BE2C (cell line): ENCODE measurements around the gene ANGEL2.

ENCODE experiments used
- DNase-seq: peaks from one replicate; pipeline ENCODE4 v3.0.0-alpha.2; 2020
- H3K27me3 ChIP-seq: fragments of 250-450 bp; sonication (Bioruptor Pico); 2 replicates; pipeline ENCODE4 v1.5.1; 2020; ENCODE audit warnings: mild to moderate bottlenecking
- H3K36me3 ChIP-seq: fragments of 250-450 bp; sonication (Bioruptor Pico); 2 replicates; pipeline ENCODE4 v1.5.1; 2020; ENCODE audit warnings: mild to moderate bottlenecking
- H3K4me1 ChIP-seq: fragments of 250-450 bp; sonication (Bioruptor Pico); 2 replicates; pipeline ENCODE4 v1.5.1; 2020
- H3K4me3 ChIP-seq: 2 replicates; pipeline ENCODE4 v1.5.1; 2011; ENCODE audit warnings: low read depth, low read length
- H3K9me3 ChIP-seq: fragments of 250-450 bp; sonication (Bioruptor Pico); 2 replicates; pipeline ENCODE4 v1.5.1; 2020
- TF ChIP-seq, protein P1 (sequence below): IDR thresholded peaks from 2 replicates; pipeline ENCODE4 v1.5.1; 2012; ENCODE audit warnings: mild to moderate bottlenecking, low read depth, low read length

ANGEL2 gene

DNA sequence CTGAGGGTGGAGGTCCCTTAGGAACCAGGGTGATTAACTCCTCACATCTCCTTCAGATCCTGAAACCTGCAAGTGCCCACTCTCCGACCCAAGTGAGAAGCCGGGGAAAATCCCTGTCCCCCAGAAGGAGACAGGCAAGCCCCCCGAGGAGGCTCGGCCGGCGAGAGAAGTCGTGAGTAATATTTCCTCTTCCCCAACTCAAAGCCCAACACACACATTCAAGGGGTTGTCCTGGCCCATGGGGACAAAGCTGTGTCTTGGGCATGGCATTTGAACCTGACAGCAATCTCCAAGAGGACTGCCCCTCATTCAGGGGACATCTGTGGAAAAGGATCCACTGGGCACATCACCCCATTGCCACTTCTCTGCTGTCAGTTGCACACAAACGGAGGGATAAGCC lies 41.8 kb downstream of the ANGEL2 start:
- Histone ChIP-seq H3K4me1 (no peaks in the 10 kb centered on the region), H3K9me3 (no peaks in the 10 kb centered on the region), H3K36me3 (no peaks in the 10 kb centered on the region), H3K27me3 (no peaks in the 10 kb centered on the region), H3K4me3 (no peak overlapping the region)
- TF ChIP-seq, protein P1, sequence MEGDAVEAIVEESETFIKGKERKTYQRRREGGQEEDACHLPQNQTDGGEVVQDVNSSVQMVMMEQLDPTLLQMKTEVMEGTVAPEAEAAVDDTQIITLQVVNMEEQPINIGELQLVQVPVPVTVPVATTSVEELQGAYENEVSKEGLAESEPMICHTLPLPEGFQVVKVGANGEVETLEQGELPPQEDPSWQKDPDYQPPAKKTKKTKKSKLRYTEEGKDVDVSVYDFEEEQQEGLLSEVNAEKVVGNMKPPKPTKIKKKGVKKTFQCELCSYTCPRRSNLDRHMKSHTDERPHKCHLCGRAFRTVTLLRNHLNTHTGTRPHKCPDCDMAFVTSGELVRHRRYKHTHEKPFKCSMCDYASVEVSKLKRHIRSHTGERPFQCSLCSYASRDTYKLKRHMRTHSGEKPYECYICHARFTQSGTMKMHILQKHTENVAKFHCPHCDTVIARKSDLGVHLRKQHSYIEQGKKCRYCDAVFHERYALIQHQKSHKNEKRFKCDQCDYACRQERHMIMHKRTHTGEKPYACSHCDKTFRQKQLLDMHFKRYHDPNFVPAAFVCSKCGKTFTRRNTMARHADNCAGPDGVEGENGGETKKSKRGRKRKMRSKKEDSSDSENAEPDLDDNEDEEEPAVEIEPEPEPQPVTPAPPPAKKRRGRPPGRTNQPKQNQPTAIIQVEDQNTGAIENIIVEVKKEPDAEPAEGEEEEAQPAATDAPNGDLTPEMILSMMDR: no peak
- no peak for DNase-seq

DNA sequence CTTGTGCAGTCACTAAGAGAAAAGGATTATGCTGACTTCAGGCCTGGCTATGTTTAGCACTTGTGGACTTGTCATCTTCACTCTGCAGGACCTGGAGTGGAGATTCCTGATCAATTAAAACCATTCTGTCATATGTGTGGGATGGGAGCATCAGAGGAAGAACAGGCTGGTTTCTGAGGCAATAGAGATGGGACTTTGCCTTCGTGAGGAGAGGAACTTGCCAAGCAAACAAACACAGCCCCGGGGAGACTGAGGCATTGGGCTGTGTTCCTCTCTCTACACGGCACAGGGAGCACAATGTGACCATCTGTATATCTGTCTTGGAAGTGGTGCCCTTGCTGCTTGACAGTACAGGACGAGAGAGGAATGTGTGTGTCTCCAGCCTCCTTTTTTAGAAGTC lies 42.2 kb downstream of the ANGEL2 start:
- H3K36me3 ChIP-seq: no peaks in the 10 kb centered on the region
- H3K9me3 ChIP-seq: no peaks in the 10 kb centered on the region
- TF ChIP-seq, protein P1: no peak
- H3K4me1 ChIP-seq: no peaks in the 10 kb centered on the region
- DNase-seq: no peak
- no peaks in the 10 kb centered on the region for H3K27me3 ChIP-seq
- no peak overlapping the region for H3K4me3 ChIP-seq

DNA sequence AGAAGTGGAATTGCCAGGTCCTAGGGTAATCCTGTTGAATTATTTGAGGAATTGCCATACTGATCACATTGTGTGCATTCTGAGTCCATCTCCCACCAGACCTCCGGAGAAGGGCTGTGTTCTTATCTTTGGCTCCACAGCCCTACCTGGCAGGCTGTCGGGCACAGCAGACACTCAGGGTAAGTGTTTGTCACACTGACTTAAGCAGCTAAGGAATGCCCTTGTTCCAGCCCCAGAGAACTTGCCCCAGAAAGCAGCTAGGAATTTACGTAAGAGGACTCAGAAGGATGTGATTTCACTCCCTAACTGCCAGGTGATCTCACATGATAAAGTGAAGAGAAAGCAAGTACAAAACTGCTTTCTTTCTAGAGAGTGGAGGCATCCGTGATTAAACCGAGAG lies 44.4 kb downstream of the ANGEL2 start:
- Histone ChIP-seq H3K36me3 (no peaks in the 10 kb centered on the region), H3K4me1 (no peaks in the 10 kb centered on the region)

DNA sequence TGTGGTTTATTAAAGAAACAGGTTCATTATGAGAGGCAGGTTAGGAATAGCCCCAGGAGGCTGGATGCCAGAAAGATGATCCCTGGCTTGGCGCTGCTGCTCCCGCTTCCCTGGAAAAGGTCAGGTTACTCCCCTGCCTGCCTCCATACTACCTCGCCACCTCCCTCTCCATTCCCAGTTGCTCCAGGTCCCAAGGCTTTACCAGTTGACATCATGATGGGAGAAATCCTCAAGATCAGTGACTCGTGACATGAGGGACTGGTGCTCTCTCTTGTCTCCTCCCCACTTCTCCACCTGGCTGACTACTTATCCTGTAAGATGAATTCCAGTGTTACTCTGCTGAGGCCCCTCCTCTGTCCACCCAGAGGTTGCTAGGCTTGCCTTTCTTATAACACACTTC lies 45.6 kb downstream of the ANGEL2 start:
- Histone ChIP-seq H3K27me3 (no peaks in the 10 kb centered on the region), H3K4me3 (no peak overlapping the region), H3K4me1 (no peaks in the 10 kb centered on the region), H3K36me3 (no peaks in the 10 kb centered on the region), H3K9me3 (no peaks in the 10 kb centered on the region)
- TF ChIP-seq, protein P1: no peak
- no peak for DNase-seq

More for the DNA sequence above, 44.4 kb downstream of the ANGEL2 start:
- Histone ChIP-seq H3K9me3 (no peaks in the 10 kb centered on the region), H3K27me3 (no peaks in the 10 kb centered on the region), H3K4me3 (no peak overlapping the region)
- TF ChIP-seq, protein P1: no peak
- DNase-seq: no peak

DNA sequence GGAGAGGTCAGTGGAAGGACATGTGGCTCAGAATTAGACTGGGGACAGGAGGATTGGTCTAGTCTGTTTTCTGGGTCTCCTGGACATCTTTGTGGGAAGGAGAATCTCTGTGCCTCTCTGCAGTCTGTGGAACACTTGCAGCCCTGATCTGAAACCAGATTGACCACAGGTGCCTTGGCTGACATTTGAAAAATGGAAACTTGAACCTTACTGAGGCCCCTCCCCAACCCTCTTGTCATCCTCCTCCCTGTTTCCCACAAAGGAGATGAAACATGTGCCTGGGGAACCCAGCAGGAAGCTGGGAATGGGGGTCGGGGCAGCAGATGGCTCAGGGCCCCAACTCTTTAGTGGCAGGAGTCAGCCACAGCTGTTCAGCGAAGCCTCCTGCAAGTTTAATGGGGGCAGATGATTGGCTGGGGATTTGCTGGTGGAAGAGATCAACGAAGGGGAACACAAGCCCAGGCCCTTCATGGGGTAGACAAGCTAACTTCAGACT lies 47.3 kb downstream of the ANGEL2 start:
- H3K9me3 ChIP-seq: no peaks in the 10 kb centered on the region
- no peak overlapping the region for H3K4me3 ChIP-seq
- TF ChIP-seq, protein P1: no peak
- H3K36me3 ChIP-seq: no peaks in the 10 kb centered on the region
- H3K27me3 ChIP-seq: no peaks in the 10 kb centered on the region
- H3K4me1 ChIP-seq: no peaks in the 10 kb centered on the region
- no peak for DNase-seq

DNA sequence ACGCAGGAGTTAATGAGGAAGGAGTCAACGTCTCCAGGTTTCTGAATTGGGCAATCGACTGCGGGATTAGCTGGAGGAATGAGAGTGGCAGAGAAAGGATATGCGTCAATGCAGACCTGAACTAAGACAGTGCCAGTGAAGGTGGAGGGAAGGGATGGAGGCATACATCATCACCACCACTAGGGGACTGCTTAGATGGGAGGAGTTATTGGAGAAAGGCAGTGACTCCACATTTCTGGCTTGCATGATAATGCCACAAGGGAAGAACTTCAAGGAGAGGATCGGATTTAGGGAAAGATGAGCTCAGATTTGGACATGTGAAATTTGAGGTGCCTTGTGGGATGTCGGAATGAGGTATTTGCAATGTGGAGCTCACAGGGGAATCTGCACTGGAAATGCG lies 47.9 kb downstream of the ANGEL2 start:
- Histone ChIP-seq H3K9me3 (no peaks in the 10 kb centered on the region), H3K36me3 (no peaks in the 10 kb centered on the region), H3K4me1 (no peaks in the 10 kb centered on the region), H3K27me3 (no peaks in the 10 kb centered on the region), H3K4me3 (no peak overlapping the region)
- TF ChIP-seq, protein P1: peak; percentile 78
- peak; percentile 30 for DNase-seq
